Right atrium auricular region (tissue), 2 donors: ENCODE data around the gene ZNF471. TPM values are rescaled to one million over a fixed set of nuclear protein-coding genes. Genes with fewer than 3 reads are reported as not detected.

Experiments
- DNase-seq: peaks from one replicate; pipeline ENCODE4 v3.0.0-alpha.2; 2019; ENCODE audit warnings: low spot score
- H3K27ac ChIP-seq, 2 donors: fragments of 200-600 bp; sonication (generic); 1 replicate in 1 of 2; 2 replicates in 1 of 2; pipeline ENCODE4 v1.5.1; 2016 to 2019
- H3K27me3 ChIP-seq, 2 donors: fragments of 200-600 bp; sonication (generic); one replicate each; pipeline versions ENCODE4 v1.5.1 to v1.6.0; 2017 to 2019
- H3K36me3 ChIP-seq: fragments of 200-600 bp; sonication (generic); one replicate; pipeline ENCODE4 v1.5.1; 2016
- H3K4me1 ChIP-seq, 2 donors: fragments of 200-600 bp; sonication (generic); one replicate each; pipeline versions ENCODE4 v1.5.1 to v1.6.0; 2017 to 2019
- H3K4me3 ChIP-seq, 2 donors: fragments of 200-600 bp; sonication (generic); 1 replicate in 1 of 2; 2 replicates in 1 of 2; pipeline ENCODE4 v1.5.1; 2017 to 2019; ENCODE audit warnings: mild to moderate bottlenecking in 1 of 2, moderate library complexity in 1 of 2
- H3K9me3 ChIP-seq, 2 donors: fragments of 200-600 bp; sonication (generic); one replicate each; pipeline ENCODE4 v1.5.1; 2019
- CTCF ChIP-seq, 2 donors: fragments of 200-600 bp; sonication (generic); IDR thresholded peaks; one replicate each; pipeline ENCODE4 v1.5.1; 2019; ENCODE audit warnings: antibody characterized with exemption in 2 of 2
- total RNA-seq, 2 donors: library from RNA; depleted of rRNA; stranded (reverse); fragments of >200 nt; gene quantifications; one replicate each; pipeline ENCODE4 v1.1.0, GENCODE V29; 2016

The ZNF471 gene
- total RNA-seq, 2 donors from 2014 or later, result 2.1 to 2.3 TPM

DNA sequence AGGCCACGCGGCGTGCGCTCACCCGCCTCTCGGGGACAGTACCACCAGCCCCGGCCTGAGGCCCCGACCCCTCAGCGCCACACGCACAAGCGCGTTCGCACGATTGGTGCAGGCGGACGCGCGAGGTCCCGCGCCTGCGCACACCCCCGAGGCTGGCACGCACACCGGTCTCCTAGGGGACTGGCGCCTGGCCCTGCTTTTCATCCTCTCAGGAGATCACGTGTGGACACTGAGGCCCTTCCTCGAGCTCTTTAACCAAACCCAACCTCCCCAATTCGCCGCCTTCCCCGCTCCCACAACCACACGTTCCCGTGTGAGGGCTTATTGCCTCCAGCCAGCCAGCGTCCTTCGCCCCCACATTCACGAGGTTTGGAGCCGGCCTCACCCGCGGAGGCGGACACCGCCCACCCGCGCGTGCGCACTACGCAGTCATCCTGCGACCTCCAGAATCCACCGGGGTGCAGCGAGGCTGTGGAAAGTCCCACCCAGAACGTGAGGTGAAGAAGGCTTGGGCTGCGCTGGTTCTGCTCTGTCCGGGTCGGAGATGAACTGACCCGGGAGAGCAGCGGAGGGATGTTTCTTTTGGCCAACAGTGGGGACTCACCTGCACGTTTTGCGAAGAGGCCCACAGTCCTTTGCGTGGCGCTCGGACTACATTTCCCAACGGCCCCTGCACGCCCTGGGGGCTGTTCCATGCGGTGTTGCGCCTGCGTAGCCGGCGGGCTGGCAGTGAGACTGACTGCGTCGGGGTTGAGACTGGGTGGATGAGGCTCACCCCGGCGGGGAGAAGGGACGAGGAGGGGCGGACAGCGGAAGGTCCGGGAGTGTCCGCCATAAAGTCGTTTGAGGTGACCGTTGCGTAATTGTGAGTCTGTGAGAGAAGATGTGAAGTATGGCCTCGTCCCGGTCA, 30.0 kb upstream of the ZNF471 start:
- DNase-seq, result peak; percentile 93
- no peak for TF ChIP-seq CTCF (IDR thresholded peaks at IDR 0.05)

GRCh38 chr19:56491399-56491798, 16.3 kb upstream of the ZNF471 start:
- Histone ChIP-seq H3K27ac (no peak overlapping the region), H3K4me3 (no peak overlapping the region), H3K27me3 (no peaks in the 10 kb centered on the region), H3K4me1 (peaks cover 0 to 5% of the 10 kb centered on the region in 2 donors), H3K36me3 (peaks cover 19% of the 10 kb centered on the region), H3K9me3 (peaks cover 0 to 19% of the 10 kb centered on the region in 2 donors)
- no peak for TF ChIP-seq CTCF (IDR thresholded peaks at IDR 0.05)
- no peak for DNase-seq

More for the DNA sequence above, 30.0 kb upstream of the ZNF471 start:
- Histone ChIP-seq H3K9me3 (peaks cover 0 to 4% of the 10 kb centered on the region in 2 donors), H3K4me1 (peaks cover 0 to 21% of the 10 kb centered on the region in 2 donors), H3K27ac (peak overlapping the region; percentile 91), H3K27me3 (no peaks in the 10 kb centered on the region), H3K4me3 (peak overlapping the region; percentile 69 to 70), H3K36me3 (no peaks in the 10 kb centered on the region)

GRCh38 chr19:56504581-56504980, 3.1 kb upstream of the ZNF471 start:
- peaks cover 0 to 3% of the 10 kb centered on the region in 2 donors for H3K9me3 ChIP-seq
- H3K4me3 ChIP-seq, result no peak overlapping the region
- no peaks in the 10 kb centered on the region for H3K36me3 ChIP-seq
- peaks cover 0 to 10% of the 10 kb centered on the region in 2 donors for H3K4me1 ChIP-seq
- TF ChIP-seq CTCF (IDR thresholded peaks at IDR 0.05), result no peak
- H3K27me3 ChIP-seq, result no peaks in the 10 kb centered on the region
- no peak overlapping the region for H3K27ac ChIP-seq
- no peak for DNase-seq

DNA sequence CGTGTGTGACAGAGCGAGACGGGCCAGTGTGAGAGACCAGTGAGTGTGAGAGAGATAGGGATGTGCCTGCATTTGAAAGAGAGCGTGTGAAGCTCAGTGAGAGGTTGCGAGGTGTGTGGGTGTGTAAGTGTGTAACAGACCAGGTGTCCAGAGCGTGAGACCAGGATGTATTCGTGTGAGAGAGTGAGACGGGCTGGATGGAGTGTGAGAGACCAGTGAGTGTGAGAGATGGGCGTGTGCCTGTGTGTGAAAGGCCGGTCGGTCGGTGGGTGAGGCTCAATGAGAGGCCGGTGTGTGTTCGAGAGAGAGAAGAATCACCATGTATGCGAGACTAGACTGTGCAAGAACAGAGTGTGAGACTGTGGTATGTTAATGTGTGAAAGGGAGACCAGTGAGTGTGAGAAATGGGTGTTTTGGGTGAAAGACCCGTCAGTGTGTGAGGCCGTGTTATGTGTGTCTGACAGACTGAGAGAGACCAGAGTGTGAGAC, 679 bp downstream of the ZNF471 start:
- Histone ChIP-seq H3K27ac (peak overlapping the region; percentile 95 to 99), H3K36me3 (no peaks in the 10 kb centered on the region), H3K4me1 (peaks cover 0 to 10% of the 10 kb centered on the region in 2 donors), H3K9me3 (peaks cover 0 to 12% of the 10 kb centered on the region in 2 donors), H3K27me3 (no peaks in the 10 kb centered on the region), H3K4me3 (peak overlapping the region; percentile 71 to 74)
- no peak for TF ChIP-seq CTCF (IDR thresholded peaks at IDR 0.05)
- DNase-seq, result no peak

- TF ChIP-seq CTCF (IDR thresholded peaks at IDR 0.05), result no peak
- H3K4me3 ChIP-seq, result no peak overlapping the region
- H3K9me3 ChIP-seq, result peaks cover 63 to 100% of the 10 kb centered on the region in 2 donors
- DNase-seq, result no peak
- H3K27me3 ChIP-seq, result no peaks in the 10 kb centered on the region
- no peaks in the 10 kb centered on the region for H3K4me1 ChIP-seq
- peaks cover 29% of the 10 kb centered on the region for H3K36me3 ChIP-seq
- no peak overlapping the region for H3K27ac ChIP-seq
These were observed 17.7 kb downstream of the ZNF471 start for GRCh38 chr19:56525214-56525860.
